ENCODE results near the gene TCAF1.
"Not testable (repeated sequence)": the region's sequence is repeated elsewhere in the genome, so short reads cannot be mapped to it uniquely, and the experiment has no call there.

GRCh38 chr7:143837223-143837622 lies 64.8 kb downstream of the TCAF1 start:
- TF ChIP-seq POLR2A, POLR2AphosphoS5 (IDR thresholded peaks at IDR 0.05): not testable (repeated sequence)
